HG03095 (cell line): Measurements from ENCODE around the gene AP2A2.

Source experiments
- ATAC-seq: cut with Tn5 transposase; IDR thresholded peaks from one replicate; pipeline ENCODE4 v1.9.1; 2021; ENCODE audit warnings: moderate library complexity; ENCODE audit not compliant: unreplicated experiment

AP2A2 gene

GRCh38 chr11:1052133-1053011 is 126.7 kb downstream of the AP2A2 start:
- ATAC-seq: no peak

GRCh38 chr11:1053121-1053901 is 127.6 kb downstream of the AP2A2 start:
- ATAC-seq: no peak

GRCh38 chr11:1054143-1055108 is 128.8 kb downstream of the AP2A2 start:
- no peak for ATAC-seq

GRCh38 chr11:1055109-1055703 is 129.5 kb downstream of the AP2A2 start:
- no peak for ATAC-seq

- no peak for ATAC-seq
Observed at GRCh38 chr11:1055990-1056771, 130.5 kb downstream of the AP2A2 start.

- no peak for ATAC-seq
Observed at GRCh38 chr11:1057806-1058205, 132.1 kb downstream of the AP2A2 start.

- ATAC-seq: no peak
Observed at GRCh38 chr11:1059759-1060158, 134.1 kb downstream of the AP2A2 start.

GRCh38 chr11:1060410-1060809 is 134.7 kb downstream of the AP2A2 start:
- ATAC-seq: no peak

- no peak for ATAC-seq
Observed at GRCh38 chr11:1060852-1061616, 135.4 kb downstream of the AP2A2 start.
